ENCODE data around the gene TAAR2. TPM values are rescaled to one million over a fixed set of nuclear protein-coding genes. Genes with fewer than 3 reads are reported as not detected.
A peak's percentile ranks its signal among the peaks of the same experiment; 100 is the strongest.

The TAAR2 gene
- total and polyA plus RNA-seq, 11 donors = not detected

GRCh38 chr6:132614554-132614953 lies 9.5 kb downstream of the TAAR2 start:
- H3K9me3 ChIP-seq = no peaks in the 10 kb centered on the region
- H3K4me1 ChIP-seq = no peaks in the 10 kb centered on the region
- no peak overlapping the region for H3K27ac ChIP-seq
- ATAC-seq (no peak), DNase-seq (no peak)
- intact Hi-C loops (cut with DNase I) = no loop called here
- TF ChIP-seq POLR2A (IDR thresholded peaks at IDR 0.05) (no peak), CTCF (IDR thresholded peaks at IDR 0.05) (no peak)
- no peaks in the 10 kb centered on the region for H3K36me3 ChIP-seq
- 68 to 83% (median 81%) methylated on average over 6 to 7 of the region's 7 CpGs for WGBS, 4 donors
- peaks cover 0 to 10% (median 0%) of the 10 kb centered on the region in 9 donors for H3K27me3 ChIP-seq
- H3K4me3 ChIP-seq = peak overlapping the region in 1 of 12 donors; percentile 13

GRCh38 chr6:132612449-132613108 lies 11.5 kb downstream of the TAAR2 start:
- Histone ChIP-seq H3K9me3 (no peaks in the 10 kb centered on the region), H3K4me3 (no peak overlapping the region), H3K4me1 (no peaks in the 10 kb centered on the region), H3K27ac (no peak overlapping the region), H3K36me3 (no peaks in the 10 kb centered on the region), H3K27me3 (peaks cover 0 to 4% (median 0%) of the 10 kb centered on the region in 9 donors)
- DNase-seq (no peak), ATAC-seq (no peak)
- intact Hi-C loops (cut with DNase I) = no loop called here
- TF ChIP-seq POLR2A (IDR thresholded peaks at IDR 0.05) (no peak), CTCF (IDR thresholded peaks at IDR 0.05) (no peak)
- 52 to 55% (median 55%) methylated on average over 4 of the region's 4 CpGs for WGBS, 4 donors

DNA sequence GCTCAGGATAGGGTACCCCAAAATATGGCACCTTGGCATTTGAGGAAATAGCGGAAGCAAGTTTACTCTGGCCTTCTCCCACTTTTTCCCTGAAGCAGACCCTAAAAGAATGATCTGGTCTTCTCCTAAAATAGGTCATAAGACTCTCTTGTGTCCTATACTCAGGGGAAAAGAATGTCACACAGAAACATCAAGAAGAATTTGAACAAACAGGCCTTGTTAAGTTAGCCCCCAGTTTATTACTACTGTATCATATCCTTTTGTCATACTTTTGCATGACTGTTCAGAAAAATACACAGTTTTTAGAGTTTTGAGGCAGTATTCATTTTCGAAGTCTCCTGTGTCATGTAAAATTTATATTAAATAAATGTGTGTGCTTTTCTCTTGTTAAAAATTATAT lies 12.5 kb downstream of the TAAR2 start:
- Histone ChIP-seq H3K36me3 (no peaks in the 10 kb centered on the region), H3K27ac (no peak overlapping the region), H3K4me3 (no peak overlapping the region), H3K9me3 (no peaks in the 10 kb centered on the region), H3K27me3 (no peaks in the 10 kb centered on the region), H3K4me1 (no peaks in the 10 kb centered on the region)
- intact Hi-C loops (cut with DNase I) = no loop called here
- ATAC-seq (no peak), DNase-seq (no peak)
- no peak for TF ChIP-seq CTCF (IDR thresholded peaks at IDR 0.05)
- TF ChIP-seq POLR2A (IDR thresholded peaks at IDR 0.05) = no peak
- WGBS, 4 donors = 76 to 90% (median 80%) methylated on average over 2 of the region's 2 CpGs

- no peak for DNase-seq
- WGBS, 4 donors = 83 to 88% (median 85%) methylated on average over 5 of the region's 5 CpGs
Measured at GRCh38 chr6:132607544-132608233, 16.4 kb downstream of the TAAR2 start.

More at GRCh38 chr6:132607544-132608233, 16.4 kb downstream of the TAAR2 start:
- Histone ChIP-seq H3K36me3 (no peaks in the 10 kb centered on the region), H3K4me1 (no peaks in the 10 kb centered on the region), H3K27me3 (no peaks in the 10 kb centered on the region), H3K27ac (no peak overlapping the region), H3K9me3 (no peaks in the 10 kb centered on the region), H3K4me3 (no peak overlapping the region)
- no peak for ATAC-seq
- intact Hi-C loops (cut with DNase I) = no loop called here
- TF ChIP-seq CTCF (IDR thresholded peaks at IDR 0.05) (no peak), POLR2A (IDR thresholded peaks at IDR 0.05) (no peak)
